Measurements from ENCODE around the gene HECW1.
"Not testable (repeated sequence)": the region's sequence is repeated elsewhere in the genome, so short reads cannot be mapped to it uniquely, and the experiment has no call there.

Gene HECW1

DNA sequence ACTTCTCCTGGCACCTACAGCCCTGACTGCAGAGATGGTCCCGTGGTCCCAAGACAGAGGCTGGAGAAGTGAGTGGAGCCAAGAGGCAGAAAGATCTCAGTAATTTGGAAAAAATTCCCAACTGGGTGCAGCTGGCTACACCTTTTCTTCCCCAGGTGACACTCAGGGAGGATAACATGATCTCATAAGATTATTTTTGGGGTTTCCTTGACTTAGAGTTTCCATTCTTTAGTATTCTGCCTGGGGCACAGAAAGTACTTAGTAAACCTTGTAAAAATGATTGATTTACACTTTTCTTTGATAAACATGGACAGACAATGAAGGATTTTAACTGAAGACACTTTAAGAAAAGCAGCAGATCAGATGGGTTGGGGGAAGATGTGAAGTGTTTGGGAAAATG lies 38.6 kb downstream of the HECW1 start:
- DNase-seq: no peak

DNA sequence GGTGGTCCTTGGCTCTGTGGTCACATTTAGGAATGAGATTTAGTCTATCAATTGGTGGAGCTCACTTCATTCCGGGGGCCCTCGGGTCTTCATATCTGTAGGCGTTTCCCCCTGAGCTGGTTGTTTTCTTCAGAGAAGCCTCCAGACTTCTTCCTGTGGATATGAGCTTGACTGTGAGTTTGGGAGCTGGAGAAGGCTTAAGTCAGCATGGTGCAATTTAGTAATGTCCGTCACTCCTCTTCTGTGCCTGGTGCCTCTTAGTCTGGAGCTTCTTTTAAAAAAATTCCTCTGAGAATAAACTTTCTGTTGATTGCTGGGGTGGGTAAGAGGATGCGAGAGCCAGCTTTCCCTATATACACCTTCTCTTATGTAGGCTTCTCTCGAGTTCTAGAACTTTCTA lies 40.2 kb downstream of the HECW1 start:
- no peak for DNase-seq

DNA sequence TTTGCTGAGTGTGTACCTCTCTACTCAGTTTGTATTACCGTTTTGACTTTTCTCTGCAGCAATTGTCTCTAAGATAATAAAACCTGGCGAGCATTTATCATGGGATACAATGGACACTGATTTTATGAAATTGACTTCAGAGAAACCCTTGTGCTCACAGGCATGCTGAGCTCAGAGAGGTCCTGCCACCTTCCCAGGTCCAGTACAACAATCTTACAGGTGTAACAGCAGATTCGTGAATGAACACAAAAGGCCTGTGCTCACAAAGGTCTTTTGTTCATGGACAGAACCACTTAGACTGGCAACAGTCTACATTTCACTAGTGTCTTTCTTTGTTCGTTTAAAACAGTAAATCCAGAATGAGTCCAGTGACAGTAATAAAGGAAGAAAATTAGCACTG lies 43.2 kb downstream of the HECW1 start:
- DNase-seq: no peak

DNA sequence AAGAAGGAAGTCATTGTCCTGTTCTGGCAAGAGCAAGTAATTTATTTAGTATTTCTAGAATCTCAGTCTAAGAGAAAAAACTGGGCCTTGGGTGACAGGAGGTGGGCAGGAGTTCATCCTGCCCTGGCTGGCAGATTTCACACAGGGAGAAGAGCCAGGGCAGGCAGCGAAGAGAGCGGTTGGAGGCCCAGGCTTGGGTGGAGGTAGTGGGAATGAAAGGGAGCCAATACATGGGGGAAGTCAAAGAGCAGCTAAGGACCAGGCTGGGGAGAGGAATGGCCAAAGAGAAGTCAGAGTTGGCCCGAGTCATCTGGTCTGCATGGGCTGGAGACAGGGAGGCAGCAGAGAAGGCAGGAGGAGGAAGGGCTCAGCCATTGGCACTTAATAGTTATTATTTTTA lies 51.4 kb downstream of the HECW1 start:
- DNase-seq: no peak

DNA sequence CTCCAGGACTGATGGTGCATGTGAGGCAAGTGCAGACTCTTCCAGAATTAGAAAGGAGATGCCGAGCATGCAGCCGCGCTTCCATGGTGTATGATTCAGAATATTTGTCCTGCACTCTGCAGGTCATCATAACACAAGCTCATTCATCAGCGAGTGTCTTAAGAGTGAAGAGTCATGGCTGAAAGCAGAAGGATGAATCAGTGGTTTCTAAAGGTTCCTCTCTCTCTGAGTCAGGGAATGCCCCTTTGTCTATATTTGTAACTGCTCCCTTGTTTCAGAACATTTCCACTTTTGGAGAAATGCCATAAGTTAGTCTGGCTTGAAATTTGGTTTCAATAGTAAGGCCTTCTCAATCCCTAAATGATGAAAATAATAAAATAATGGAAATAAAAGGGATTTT lies 52.3 kb downstream of the HECW1 start:
- no peak for DNase-seq

DNA sequence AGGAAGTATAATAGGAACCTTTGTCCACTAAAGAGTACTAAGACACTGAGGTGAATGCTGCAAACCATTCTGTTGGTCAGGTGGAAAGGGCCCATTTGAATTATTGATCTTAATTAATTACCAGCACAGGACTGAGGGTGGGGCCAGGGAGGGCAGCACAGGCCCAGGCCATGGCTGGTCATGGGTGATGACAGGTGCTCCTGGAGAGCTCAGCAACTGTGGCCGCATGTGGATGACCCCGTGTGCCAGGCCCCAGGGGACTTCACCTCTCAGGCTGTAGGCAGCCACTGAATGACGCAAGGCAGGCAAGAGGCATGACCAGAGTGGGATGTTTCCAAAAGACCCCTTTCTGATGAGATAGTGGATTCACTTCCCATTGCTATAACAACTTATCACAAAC lies 54.2 kb downstream of the HECW1 start:
- no peak for DNase-seq

DNA sequence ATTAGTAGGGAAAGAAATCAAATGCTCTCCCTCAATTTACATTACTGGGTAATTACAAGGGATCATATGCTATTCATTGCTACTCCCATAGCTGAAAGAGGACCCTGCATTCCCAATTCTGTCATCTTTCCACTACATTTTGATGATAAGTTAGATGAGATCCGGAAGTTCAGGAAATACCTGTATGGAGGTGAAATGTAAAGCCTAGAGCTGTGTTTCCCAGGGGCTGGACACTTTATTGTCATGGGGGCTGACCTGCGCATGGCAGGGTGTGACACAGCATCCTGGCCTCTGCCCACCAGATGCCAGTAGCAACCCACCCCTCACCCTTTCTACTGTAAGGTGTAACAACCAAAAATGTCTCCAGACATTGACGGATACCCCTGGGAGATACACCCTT lies 56.6 kb downstream of the HECW1 start:
- DNase-seq: no peak

DNA sequence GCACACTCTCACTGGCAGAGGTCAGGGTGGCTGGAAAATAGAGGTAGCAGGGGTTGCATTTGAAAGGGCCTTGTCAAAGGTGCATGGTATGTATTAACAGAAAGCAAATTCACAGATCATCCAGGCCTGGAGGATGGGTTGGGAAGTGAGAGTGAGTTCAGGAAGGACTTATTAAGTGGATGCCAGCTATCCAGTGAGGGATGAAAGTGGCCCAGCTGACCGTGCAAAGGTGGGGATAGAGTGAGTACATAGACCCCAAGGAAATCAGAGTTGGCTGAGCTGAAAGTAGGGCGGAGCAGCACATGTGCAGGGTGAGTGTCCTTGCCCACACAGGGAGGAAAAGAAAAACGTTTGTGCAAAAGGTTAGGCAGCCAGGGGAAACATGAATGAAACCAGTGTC lies 58.1 kb downstream of the HECW1 start:
- DNase-seq: no peak

DNA sequence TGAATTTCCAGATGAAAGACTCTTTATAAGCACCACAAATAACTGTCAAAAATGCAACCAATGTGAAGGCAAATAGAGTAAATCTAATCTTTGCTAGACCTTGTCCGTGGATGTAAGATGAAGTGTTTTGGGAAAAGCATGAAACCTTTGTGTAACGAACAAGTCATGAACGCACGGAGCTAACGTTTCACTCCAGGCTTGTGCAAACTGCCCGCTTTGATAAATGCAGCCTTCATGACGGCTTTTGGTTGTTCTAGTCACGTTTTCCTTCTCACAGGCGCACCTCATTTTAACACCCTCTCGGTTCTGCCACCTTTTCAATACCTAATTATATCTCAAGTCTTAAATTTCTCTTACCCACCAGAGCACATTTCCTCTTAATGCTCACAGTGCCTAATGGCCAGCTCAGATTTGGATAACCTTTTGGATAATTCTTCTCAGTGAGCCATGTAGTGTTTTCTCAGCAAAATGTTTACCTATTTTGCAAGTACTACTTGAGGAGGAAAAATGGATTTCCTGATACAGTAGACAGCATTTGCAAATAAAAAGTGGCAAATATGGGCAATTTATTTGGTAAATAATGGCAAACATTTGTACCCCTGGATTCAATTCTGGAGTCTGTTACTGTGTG lies 63.2 kb downstream of the HECW1 start:
- no peak for DNase-seq

DNA sequence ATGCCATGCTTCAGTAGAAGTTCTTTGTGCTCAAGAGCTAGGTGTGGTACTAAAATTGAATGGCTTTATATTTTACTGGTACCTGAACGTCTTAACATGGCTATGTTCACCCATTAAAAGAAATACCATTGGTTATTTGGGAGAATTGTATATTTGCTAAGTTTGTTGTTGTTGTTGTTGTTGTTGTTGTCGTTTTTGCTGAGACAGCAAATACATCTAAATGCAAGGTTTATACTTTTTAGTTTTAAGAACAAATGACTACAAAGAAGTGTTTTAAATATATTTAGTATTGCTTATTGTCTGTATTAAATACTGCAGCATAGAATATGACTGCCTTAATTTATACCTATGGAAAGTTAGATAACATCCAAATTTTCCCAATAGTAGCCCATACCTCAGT lies 66.9 kb downstream of the HECW1 start:
- DNase-seq: no peak

DNA sequence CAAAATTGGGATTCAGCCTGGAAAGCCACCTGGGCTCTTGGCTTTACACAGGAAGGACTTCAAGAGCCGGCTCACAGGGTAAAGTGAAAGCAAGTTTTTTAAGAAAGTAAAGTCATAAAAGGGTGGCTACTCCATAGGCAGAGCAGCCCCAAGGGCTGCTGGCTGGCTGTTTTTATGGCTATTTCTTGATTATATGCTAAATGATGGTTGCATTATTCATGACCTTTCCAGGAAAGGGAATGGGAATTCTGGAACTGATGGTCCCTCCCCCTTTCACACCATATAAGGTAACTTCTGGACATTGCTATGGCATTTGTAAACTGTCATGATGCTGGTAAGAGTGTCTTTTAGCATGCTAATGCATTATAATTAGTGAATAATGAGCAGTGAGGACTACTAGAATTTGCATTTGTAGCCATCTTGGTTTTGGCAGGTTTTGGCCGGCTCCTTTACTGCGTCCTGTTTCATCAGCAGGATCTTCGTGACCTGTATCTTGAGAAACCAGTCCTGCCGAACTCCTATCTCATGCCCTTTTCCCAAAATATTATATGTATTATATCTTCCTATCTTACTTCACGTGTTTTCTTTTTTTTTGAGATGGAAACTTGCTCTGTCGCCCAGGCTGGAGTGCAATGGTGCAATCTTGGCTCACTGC lies 80.5 kb downstream of the HECW1 start:
- DNase-seq: no peak

DNA sequence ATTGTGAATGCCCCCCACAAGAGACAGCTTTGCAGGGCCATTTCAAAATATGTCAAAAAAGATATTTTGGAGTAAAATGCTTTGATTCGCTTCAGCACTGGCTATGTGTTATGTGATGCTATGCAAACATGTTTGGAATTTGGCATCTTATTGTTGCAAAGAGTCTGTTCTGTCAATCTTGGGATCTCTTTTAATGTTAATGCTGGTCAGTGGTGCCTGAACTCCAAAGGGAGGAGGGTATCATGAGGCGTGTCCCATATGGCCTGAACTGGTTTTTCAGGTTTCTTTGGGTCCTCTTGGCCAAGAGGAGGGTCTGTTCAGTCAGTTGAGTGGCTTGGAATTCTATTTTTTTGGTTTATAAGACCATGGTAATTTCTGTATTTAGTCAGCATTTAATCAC lies 81.4 kb downstream of the HECW1 start:
- no peak for DNase-seq

DNA sequence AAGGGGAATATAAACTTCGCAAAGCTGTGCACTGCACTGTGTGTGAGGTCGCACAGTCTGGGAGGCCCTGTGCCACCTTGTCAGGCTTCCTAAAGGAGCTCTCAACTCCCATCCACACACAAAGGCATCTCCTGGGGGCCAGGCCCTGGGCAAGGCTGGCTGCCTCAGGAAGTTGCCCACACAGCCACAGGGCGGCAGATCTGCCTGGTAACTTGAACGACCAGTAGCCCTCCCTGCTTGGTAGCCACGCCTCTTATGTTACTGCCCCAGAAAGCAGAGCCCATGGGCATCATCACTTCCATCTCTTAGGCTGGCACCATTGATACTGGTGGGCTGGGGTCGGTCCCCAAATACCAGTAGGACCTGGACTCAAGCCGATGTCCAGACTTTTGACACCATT lies 82.8 kb downstream of the HECW1 start:
- no peak for DNase-seq

DNA sequence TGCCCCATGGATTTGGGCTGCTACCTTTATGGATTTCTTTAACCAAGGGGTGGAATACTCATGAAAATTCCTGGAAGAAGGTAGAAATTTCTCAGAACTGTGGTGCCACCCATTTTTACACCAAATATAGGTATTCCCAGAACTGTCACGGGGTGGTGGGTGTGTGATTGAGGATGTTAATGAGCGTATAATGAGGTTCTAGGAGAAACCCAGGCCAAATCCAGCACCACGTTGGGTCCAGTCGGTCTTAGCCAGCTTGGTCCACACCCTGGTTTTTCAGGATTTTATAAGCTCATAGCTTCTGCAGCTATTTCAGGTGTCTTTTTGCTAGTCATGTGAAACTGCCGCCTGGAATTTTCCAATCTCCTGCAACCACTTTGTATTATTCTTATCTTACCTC lies 83.3 kb downstream of the HECW1 start:
- no peak for DNase-seq

DNA sequence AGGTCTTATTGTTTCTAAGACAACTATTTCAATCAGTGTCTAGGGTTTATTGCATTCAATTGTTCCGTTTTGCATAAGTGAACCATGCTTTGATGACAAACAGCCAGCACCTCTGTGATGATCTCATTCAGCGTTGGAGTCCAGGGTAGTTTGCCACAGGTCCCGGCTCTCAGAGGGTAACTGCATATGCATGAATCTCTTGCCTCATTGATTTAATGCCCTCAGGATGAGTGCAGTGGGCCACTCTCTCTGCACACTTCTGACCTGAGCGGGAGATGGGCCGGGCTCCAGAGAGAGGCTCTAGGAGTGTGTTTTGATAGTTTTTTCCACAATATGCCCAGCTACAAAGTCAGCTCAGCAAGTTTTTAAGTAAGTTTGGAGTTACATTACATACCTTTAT lies 83.9 kb downstream of the HECW1 start:
- DNase-seq: no peak

DNA sequence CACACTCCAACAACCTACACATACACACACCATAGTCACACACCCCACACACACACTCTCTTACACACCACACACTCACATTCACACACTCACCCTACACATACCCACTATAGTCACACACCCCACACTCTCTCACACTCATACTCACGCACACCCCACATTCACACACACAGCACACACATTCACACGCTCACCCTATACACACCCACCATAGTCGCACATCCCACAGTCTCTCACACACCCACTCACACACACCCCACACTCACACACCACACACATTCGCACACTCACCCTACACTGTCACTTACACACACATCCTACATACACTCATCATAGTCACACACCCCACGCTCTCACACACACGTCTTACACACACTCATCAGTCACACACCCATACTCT lies 85.6 kb downstream of the HECW1 start:
- DNase-seq: no peak

DNA sequence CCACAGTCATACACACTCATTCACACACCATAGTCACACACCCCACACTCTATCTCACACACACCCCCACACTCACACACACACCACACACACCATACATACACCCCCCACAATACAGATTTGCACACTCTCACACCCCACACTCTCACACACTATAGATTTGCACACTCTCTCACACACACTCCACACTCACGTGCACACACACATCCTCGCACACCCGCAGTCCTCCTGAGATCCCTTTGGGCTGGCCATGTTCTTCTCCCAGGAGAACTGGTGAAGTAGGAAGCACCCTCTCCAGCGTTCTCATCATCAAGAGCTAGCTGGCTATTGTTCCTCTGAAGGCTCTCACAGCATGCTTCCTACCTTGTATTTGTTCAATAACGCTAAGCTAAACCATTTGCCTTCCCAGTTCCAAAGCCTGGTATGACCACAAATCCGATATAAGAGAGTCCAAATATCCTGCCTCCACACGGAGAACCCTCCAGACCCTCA lies 86.2 kb downstream of the HECW1 start:
- DNase-seq: no peak

DNA sequence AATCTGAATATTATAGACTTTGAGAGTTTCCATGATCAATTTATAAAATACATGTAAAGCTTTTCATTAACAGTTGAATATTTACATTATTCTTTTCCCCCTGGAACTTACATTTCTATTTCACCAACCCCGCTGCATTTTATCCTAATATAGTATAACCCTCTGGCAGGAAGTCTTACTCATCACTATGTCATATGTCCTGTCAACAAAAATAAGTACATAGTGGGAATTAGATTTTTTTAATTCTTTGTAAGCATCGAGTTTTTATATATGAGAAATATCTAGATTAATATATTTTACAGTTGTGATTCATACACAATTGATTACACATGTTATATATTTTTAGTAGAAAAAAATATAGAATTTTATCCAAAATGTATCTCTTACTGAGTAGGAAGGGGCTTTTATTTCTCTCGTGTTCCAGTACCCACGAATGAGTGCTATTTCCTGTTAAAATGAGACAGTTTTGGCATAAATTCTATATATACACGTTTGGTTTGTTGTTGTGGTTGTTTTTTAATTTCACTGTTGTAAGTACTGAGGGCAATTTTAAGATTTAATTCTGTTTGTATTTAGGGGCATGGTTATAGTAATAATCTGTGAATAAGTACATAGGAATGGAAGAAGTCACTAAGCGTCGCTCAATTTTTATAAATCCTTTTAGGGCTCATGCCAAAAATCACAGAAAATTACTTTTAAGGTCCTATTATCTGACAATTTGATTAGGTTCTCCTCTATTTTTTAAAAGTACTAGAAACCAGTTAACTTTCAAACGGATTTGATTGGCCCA lies 87.1 kb downstream of the HECW1 start:
- no peak for DNase-seq

DNA sequence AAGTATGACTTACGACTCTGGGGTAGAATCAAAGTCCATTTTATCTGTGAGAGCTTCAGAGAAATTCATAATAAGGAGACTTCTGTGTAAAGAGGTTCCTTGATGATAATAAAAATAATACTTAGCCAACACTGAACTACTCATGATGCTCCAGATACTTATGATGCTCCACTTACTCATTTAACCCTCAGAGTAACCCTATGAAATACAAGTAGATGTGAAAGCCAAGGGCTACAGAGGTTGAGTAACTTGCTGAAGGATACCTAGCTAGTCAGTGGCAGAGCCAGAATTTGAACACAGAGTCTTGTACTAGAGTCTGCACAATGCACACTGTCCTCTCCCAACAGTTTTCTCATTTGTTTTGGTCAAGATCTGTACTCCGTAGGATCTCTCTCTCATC lies 89.5 kb downstream of the HECW1 start:
- DNase-seq: no peak

DNA sequence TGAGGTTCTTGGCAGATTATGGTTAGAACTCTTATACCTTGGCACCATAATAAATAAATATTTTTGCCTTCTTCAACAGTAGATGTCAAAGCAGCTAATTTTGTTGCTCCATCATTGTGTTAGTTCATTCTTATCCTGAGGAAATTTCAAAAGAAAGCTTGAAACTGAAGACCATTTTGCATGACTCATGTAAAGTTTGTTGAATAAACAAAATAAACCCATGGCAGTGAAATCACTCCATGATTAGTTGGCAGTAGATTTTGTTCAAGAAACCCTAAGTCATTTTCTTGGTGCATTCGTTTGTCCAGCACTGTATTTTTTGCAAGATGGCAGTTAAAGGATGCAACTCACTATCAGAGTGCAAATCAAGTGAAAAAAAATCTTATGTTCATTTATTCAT lies 91.6 kb downstream of the HECW1 start:
- DNase-seq: no peak

DNA sequence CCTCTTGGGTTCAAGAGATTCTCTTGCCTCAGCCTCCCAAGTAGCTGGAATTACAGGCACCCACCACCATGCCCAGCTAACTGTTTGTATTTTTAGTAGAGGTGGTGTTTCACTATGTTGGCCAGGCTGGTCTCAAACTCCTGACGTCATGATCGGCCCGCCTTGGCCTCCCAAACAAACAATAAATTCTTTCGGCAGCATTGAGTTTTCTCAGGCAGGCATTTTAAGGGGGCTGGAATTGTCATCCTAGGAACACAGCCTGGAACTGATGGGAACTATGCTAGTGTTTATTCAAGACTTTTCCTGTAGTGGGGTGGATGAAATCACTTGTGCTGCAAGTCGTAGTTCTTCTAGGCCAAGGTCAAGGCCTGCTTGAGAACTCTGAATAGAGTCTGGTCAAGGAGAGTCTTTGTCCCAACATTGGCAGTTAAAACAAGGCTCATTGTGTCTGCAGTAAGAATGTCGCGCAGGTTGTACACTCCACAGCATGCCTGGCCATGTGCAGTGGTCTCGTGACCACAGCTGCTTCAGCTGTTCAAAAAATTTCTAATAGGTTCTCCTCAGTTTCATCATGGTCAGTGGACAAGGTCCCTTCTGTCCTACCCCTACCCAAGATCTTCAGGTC lies 92.8 kb downstream of the HECW1 start:
- no peak for DNase-seq

DNA sequence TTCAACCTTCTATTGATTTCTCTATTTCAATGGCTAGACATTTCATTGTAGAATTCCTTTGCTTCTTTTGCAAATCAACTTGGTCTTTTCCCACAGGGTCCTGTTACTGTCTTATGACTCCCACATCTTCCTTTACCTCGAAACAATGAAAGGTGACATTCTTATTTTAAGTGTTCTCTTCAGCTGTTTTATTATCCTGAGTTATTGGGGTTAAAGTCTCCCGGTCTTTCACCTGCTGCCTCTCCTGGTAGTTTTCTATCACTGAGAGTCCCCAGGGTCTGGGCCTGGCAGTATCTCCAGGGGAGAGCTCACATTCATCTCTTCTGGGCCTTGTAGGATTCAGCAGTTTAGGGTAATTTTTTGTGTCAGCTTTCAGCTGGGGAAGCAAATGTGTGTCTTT lies 95.8 kb downstream of the HECW1 start:
- no peak for DNase-seq

DNA sequence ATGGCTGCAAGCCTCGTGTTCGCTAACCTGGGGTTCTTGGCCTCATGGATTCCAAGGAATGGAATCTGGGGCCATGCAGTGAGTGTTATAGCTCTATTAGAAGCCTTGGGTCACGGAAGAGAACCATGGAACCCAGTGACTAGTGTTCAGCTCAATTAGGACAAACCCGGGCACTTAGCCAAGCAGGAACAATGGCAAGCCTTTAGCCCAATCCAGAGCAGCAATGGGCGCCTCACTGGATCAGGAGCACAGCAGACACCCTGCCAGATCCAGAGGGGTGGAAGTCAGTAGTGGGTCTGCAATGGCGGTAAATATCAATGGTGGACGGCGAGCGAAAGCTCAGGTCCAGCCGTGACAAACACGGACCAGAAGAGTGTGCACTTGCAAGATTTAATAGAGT lies 98.1 kb downstream of the HECW1 start:
- not testable (repeated sequence) for DNase-seq

DNA sequence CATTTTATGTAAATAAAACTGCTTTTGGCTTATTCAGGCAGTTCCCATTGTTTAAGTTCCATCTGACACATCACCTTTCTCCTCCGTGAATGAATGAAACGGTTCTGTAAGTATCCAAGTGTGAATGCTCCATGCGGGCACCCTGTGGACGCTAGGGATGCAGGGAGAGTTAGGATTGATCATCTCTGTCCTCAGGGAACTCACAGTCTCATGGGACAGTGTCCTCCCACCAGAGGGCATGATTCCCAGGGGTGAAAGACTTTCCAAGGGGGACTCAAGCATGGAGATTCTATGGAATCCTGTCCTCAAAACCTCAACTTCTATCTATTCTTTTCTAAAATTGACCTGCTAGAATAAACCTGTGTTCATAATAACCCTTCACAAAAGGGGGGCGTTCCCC lies 98.8 kb downstream of the HECW1 start:
- no peak for DNase-seq
